ENCODE data around the gene ZIC4.
A peak's percentile ranks its signal among the peaks of the same experiment; 100 is the strongest.

- TF ChIP-seq CTCF (IDR thresholded peaks at IDR 0.05 in 4 of 5, conservative IDR thresholded peaks at IDR 0.05 in 1 of 5) (peak in 1 of 5 experiments; percentile 20), POLR2A (IDR thresholded peaks at IDR 0.05) (no peak)
Observed at GRCh38 chr3:147384210-147385058, 21.9 kb downstream of the ZIC4 start.
